Stimulated activated CD8-positive, alpha-beta memory T cell treated with anti-CD3 and anti-CD28 coated beads, Interleukin-15, amount 100 ng/mL, for 24 hours (primary cell): ENCODE data around the gene LRRC34.

Experiments
- DNase-seq: peaks from one replicate; pipeline ENCODE4 v3.0.0-alpha.2; 2020; ENCODE audit warnings: low read depth

The LRRC34 gene

DNA sequence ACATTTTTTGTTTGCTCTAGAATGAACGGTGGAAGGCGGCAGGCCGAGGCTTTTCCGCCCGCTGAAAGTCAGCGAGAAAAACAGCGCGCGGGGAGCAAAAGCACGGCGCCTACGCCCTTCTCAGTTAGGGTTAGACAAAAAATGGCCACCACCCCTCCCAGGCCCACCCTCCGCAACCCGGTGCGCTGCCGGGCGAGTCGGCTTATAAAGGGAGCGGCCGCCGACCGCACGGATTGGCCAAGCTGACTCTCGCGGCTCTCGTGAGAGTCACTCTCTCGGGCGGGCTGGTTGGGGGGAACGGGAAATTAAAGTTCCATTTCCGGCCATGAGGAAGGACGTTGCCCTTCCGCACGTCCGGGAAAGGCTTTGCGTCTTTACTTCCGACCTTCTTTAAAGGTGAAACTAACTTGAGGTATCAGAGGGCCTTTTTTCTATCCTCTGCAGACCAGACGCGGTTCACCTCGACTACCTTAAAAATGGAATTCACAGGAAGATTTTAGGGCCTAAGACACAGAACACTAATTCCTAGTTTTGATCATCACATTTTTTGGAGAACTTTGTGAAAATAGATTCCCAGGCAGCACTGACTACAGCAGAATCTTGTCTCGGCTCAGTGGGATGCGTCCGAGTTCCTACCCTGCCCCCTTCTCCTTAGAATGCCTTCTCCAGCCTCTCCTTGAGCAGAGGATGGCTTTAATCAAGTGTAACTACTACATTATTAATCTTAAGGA lies 47.7 kb downstream of the LRRC34 start, which contains the start of gene TERC:
TERC (minus strand) TSS at position 179 of the 731 bp plus-strand sequence.
- DNase-seq, result peak; percentile 74

GRCh38 chr3:169764312-169764881 lies 48.3 kb downstream of the LRRC34 start:
- peak; percentile 42 for DNase-seq

DNA sequence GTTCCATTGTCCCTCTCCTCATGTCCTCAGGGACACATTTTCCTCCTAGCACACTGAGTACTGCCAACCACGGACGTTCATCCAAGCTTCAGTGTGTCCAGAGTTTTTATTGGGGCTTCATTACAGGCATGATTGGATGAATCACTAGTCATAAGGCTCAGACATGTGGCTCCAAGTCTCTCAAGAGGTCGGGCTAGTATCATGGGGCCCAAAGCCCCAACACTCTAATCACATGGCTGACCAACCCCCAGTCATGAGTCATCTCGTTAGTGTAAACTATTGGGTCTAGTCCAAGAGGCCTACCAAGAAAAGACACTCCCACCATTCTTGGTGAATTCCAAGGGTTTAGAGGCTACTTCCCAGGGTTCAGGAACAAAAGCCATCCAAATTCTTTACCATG lies 52.2 kb downstream of the LRRC34 start:
- DNase-seq, result no peak

DNA sequence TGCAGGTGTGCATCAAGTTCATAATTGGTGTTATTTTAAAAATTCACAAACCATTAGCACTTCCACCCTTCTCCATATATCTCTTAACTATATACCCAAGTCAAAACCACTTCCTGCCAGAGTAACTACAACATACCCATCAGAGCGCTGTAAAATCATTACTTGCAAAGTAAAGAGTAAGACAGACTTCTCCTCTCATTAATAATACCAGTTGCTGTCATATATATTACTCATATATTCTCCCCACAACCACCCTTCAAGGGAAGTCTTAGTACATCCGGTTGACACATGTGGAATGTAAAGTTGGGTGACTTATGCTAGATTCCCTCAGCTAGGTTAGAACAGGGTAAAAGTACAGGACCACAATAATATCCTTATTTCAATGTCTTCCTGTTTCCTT lies 53.4 kb downstream of the LRRC34 start:
- no peak for DNase-seq

DNA sequence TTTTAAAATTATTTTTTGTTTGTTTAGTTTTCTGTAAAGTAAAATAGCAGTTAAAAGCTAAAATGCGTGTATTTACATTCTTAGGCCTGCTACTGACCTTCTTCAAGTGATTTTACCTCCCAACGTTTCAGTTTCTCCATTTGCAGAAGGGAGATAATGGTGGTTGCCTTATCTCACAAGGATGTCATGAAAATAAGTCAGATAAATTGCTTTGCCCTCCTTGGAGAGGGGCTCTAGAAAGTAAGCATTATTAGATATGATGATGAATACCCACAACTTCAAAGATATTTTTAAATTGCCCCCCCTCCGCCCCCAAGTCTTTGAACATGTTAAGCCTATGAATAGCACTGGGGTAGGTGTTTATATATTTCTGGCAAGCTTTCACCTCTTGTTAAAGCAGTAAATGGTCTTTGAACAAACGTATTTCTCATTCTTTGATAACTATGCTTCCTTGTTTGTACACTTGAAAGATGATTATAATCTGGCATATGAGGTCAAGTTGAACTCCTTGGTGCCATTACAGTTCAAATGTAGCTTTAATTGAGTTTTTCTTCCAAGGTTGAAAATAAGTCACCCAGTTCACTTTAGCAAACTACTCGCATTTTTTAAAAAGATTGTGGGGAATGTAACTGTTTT lies 54.2 kb downstream of the LRRC34 start:
- DNase-seq, result no peak

- no peak for DNase-seq
These were observed 57.2 kb downstream of the LRRC34 start for GRCh38 chr3:169755488-169755887.

- no peak for DNase-seq
These were observed 58.0 kb downstream of the LRRC34 start for GRCh38 chr3:169754711-169755110.

DNA sequence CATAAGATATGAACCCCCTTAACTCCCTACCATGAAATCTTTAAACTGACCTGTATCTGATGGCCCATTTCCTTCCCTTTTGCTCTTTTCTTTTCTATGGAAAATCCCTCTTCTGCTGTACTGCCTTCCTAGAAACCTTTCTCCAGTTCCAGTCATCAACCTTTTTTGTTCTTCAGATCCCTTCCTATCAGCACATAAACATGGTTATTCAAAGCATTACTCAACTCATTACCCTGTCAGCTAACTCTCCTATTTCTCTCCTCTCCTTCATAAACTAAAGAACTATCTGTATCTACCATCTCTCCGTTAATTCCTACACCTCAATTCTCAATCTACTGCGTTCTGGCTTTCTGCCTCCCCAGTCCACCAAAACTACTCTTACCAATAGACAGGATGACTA lies 60.8 kb downstream of the LRRC34 start:
- no peak for DNase-seq

DNA sequence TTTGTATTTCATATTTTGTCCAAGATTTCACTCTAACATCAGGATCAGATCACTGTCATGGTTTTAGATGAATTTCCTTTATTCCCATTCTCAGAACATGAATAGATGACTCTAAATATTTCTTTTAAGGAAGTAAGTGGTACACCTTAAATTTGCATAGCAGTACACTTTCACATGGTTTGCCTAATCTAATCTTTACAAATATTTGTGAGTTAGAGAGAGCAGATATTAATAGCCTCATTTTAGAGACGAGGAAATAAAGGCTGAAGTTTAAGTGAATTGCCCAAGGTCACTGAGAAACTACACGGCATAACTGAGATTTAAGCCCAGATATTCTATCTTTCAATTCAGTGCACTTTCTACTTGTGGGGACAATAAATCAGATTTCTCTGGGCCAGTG lies 62.0 kb downstream of the LRRC34 start:
- DNase-seq, result no peak

GRCh38 chr3:169748670-169749069 lies 64.0 kb downstream of the LRRC34 start:
- no peak for DNase-seq

GRCh38 chr3:169746924-169747323 lies 65.8 kb downstream of the LRRC34 start:
- no peak for DNase-seq

DNA sequence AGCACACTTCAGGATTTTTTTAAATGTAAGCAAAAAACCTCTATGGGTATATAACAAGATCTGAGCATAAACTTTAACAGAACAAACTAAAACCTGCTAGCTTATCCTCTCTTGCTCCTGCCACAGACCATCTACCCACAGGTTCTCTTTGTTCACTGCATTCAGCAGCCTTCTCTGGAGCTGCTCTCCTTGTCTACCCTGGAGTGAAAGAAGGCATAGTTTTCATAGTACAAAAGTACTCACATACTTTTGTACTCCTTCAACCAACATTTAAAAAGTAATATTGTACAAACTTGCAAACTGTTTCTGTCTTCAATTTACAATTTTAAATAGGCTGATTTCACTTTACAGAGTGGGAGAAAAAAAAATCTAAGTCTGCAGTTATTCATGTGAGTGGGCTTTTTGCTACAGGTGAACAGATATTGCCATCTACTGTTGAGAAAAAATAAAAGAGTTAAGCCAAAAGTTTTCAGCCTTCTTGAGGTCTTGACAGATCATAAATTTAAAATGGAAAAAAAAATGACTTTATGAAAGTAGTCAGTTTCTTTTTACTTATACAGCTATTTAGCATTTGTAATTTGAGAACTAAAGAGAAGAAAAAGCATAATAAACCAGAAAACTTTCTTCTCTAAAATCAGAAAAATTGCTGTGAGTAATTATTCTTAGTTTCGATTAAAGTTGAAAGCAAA lies 68.2 kb downstream of the LRRC34 start:
- no peak for DNase-seq
